Astrocyte (in vitro differentiated cells and primary cell): Measurements from ENCODE around the gene SLC39A5. TPM values are rescaled to one million over a fixed set of nuclear protein-coding genes. Genes with fewer than 3 reads are reported as not detected.

Source experiments
- DNase-seq: peaks from one replicate; pipeline ENCODE4 v3.0.0-alpha.2; 2010; ENCODE audit warnings: low read depth
- FAIRE-seq: peaks from 2 replicates; lab custom pipeline; 2011; peaks lifted over from hg19 to GRCh38; lab: Jason Lieb, UNC
- H2AFZ ChIP-seq: 2 replicates; pipeline ENCODE4 v1.6.0; 2012; ENCODE audit warnings: low read depth, low read length, inconsistent platforms
- H3K27ac ChIP-seq: 2 replicates; pipeline ENCODE4 v1.5.1; 2011; ENCODE audit warnings: low read depth, low read length, inconsistent platforms
- H3K27me3 ChIP-seq: 2 replicates; pipeline ENCODE4 v1.6.0; 2011; ENCODE audit warnings: low read length, inconsistent platforms; ENCODE audit not compliant: insufficient read depth
- H3K36me3 ChIP-seq: 2 replicates; pipeline ENCODE4 v1.5.1; 2011; ENCODE audit warnings: low read length, inconsistent platforms; ENCODE audit not compliant: insufficient read depth
- H3K4me1 ChIP-seq: 2 replicates; pipeline ENCODE4 v1.5.1; 2011; ENCODE audit warnings: low read length, inconsistent platforms; ENCODE audit not compliant: insufficient read depth
- H3K4me2 ChIP-seq: 2 replicates; pipeline ENCODE4 v1.6.0; 2012; ENCODE audit warnings: low read length, inconsistent platforms
- H3K4me3 ChIP-seq: 2 replicates; pipeline ENCODE4 v1.5.1; 2011; ENCODE audit warnings: low read depth, mild to moderate bottlenecking, low read length, inconsistent platforms; ENCODE audit not compliant: insufficient read depth
- H3K79me2 ChIP-seq: 2 replicates; pipeline ENCODE4 v1.6.0; 2012; ENCODE audit warnings: mild to moderate bottlenecking, low read length, inconsistent platforms; ENCODE audit not compliant: insufficient read depth
- H3K9ac ChIP-seq: 2 replicates; pipeline ENCODE4 v1.6.0; 2012; ENCODE audit warnings: mild to moderate bottlenecking, low read length, inconsistent platforms
- H3K9me3 ChIP-seq: 2 replicates; pipeline ENCODE4 v1.5.1; 2012; ENCODE audit warnings: low read depth, mild to moderate bottlenecking, low read length, inconsistent platforms; ENCODE audit not compliant: insufficient read depth
- H4K20me1 ChIP-seq: 2 replicates; pipeline ENCODE4 v1.6.0; 2012; ENCODE audit warnings: low read length, inconsistent platforms; ENCODE audit not compliant: insufficient read depth
- H3K27ac Mint-ChIP-seq: one replicate; pipeline ENCODE4 v1.8.0; 2021; ENCODE audit warnings: mild to moderate bottlenecking, mixed read lengths; ENCODE audit not compliant: unreplicated experiment
- H3K27me3 Mint-ChIP-seq: one replicate; pipeline ENCODE4 v1.8.0; 2021; ENCODE audit warnings: low read depth, mixed read lengths; ENCODE audit not compliant: unreplicated experiment
- H3K36me3 Mint-ChIP-seq: one replicate; pipeline ENCODE4 v1.8.0; 2021; ENCODE audit warnings: low read depth, mixed read lengths; ENCODE audit not compliant: unreplicated experiment
- H3K4me1 Mint-ChIP-seq: one replicate; pipeline ENCODE4 v1.8.0; 2021; ENCODE audit warnings: low read depth, mixed read lengths; ENCODE audit not compliant: unreplicated experiment
- H3K4me3 Mint-ChIP-seq: one replicate; pipeline ENCODE4 v1.8.0; 2021; ENCODE audit warnings: mild to moderate bottlenecking, moderate library complexity, mixed read lengths; ENCODE audit not compliant: unreplicated experiment
- H3K9me3 Mint-ChIP-seq: one replicate; pipeline ENCODE4 v1.8.0; 2021; ENCODE audit warnings: mild to moderate bottlenecking, mixed read lengths; ENCODE audit not compliant: unreplicated experiment
- EZH2 ChIP-seq: IDR thresholded peaks from 2 replicates; pipeline ENCODE4 v1.6.1; 2012; ENCODE audit warnings: mild to moderate bottlenecking, low read length, inconsistent platforms; ENCODE audit not compliant: insufficient read depth
- total RNA-seq: library from RNA; stranded (reverse); gene quantifications from 2 replicates; pipeline ENCODE4 v1.2.1, GENCODE V29; 2021
- TF ChIP-seq, protein P1 (sequence below): IDR thresholded peaks from 2 replicates; pipeline ENCODE4 v1.5.1; 2011; ENCODE audit warnings: low read depth, mild to moderate bottlenecking, inconsistent platforms, low read length, moderate library complexity; ENCODE audit not compliant: insufficient read depth

SLC39A5 gene
- total RNA-seq, 1 donor from 2014 or later, result 0.39 TPM

DNA sequence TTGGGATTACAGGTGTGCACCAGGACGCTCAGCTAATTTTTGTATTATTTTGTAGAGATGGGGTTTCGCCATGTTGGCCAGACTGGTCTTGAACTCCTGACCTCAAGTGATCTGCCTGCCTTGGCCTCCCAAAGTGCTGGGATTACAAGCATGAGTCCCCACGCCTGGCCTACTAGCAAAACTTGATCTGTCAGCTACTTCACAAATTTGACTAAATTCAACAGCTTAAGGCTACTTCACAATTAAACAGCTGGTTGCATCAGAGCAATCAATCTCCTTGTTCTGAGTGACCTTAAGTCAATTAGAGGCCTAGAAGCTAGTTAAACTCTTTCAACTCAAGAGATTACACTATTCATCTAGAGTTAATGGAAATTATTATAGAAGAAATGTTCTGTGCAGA, 49.1 kb downstream of the SLC39A5 start:
- Histone ChIP-seq H3K9me3 (no peaks in the 10 kb centered on the region), H3K27me3 (no peaks in the 10 kb centered on the region), H3K79me2 (no peaks in the 10 kb centered on the region), H3K27ac (no peak overlapping the region), H4K20me1 (peaks cover 4% of the 10 kb centered on the region), H3K4me2 (no peak overlapping the region), H3K36me3 (peaks cover 54% of the 10 kb centered on the region), H3K9ac (no peak overlapping the region), H3K4me1 (no peaks in the 10 kb centered on the region), H3K4me3 (no peak overlapping the region), H2AFZ (no peak overlapping the region)
- Mint-ChIP-seq H3K4me1 (no peaks in the 10 kb centered on the region), H3K27me3 (no peaks in the 10 kb centered on the region), H3K4me3 (no peak overlapping the region), H3K9me3 (no peaks in the 10 kb centered on the region), H3K36me3 (peaks cover 18% of the 10 kb centered on the region), H3K27ac (no peak overlapping the region)
- no peak for DNase-seq
- no peak for FAIRE-seq
- TF ChIP-seq, protein P1, sequence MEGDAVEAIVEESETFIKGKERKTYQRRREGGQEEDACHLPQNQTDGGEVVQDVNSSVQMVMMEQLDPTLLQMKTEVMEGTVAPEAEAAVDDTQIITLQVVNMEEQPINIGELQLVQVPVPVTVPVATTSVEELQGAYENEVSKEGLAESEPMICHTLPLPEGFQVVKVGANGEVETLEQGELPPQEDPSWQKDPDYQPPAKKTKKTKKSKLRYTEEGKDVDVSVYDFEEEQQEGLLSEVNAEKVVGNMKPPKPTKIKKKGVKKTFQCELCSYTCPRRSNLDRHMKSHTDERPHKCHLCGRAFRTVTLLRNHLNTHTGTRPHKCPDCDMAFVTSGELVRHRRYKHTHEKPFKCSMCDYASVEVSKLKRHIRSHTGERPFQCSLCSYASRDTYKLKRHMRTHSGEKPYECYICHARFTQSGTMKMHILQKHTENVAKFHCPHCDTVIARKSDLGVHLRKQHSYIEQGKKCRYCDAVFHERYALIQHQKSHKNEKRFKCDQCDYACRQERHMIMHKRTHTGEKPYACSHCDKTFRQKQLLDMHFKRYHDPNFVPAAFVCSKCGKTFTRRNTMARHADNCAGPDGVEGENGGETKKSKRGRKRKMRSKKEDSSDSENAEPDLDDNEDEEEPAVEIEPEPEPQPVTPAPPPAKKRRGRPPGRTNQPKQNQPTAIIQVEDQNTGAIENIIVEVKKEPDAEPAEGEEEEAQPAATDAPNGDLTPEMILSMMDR, result no peak
- TF ChIP-seq EZH2, result no peak

DNA sequence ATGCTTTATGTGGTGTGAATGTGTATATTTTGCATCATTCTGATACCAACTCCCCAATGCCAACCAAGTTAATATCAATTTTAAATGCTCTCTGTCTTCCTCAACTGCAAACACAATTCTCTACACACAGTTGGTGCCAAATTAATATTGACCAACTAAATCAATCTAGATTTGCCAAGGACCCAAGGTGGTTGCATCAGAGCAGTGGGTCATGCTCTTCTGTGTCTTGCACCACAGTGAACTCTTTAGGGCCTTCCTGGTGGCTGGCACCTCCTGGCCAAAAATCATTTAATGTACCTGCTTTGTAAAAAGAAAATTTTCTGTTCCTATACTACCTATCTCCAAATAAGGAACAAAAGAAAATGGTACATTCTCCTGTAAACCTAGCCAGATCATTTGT, 51.0 kb downstream of the SLC39A5 start:
- no peaks in the 10 kb centered on the region for H3K27me3 ChIP-seq
- H3K27ac Mint-ChIP-seq, result no peak overlapping the region
- H2AFZ ChIP-seq, result no peak overlapping the region
- no peak for DNase-seq
- H3K4me3 Mint-ChIP-seq, result peak overlapping the region; percentile 35
- no peak overlapping the region for H3K4me3 ChIP-seq
- peaks cover 22% of the 10 kb centered on the region for H3K36me3 Mint-ChIP-seq
- H3K9me3 Mint-ChIP-seq, result no peaks in the 10 kb centered on the region
- no peaks in the 10 kb centered on the region for H3K79me2 ChIP-seq
- H4K20me1 ChIP-seq, result peaks cover 4% of the 10 kb centered on the region
- no peaks in the 10 kb centered on the region for H3K9me3 ChIP-seq
- no peak overlapping the region for H3K9ac ChIP-seq
- H3K27me3 Mint-ChIP-seq, result no peaks in the 10 kb centered on the region
- H3K27ac ChIP-seq, result no peak overlapping the region
- no peaks in the 10 kb centered on the region for H3K4me1 Mint-ChIP-seq
- TF ChIP-seq, protein P1, result no peak
- no peak for TF ChIP-seq EZH2
- H3K4me2 ChIP-seq, result no peak overlapping the region
- H3K4me1 ChIP-seq, result no peaks in the 10 kb centered on the region
- no peak for FAIRE-seq
- peaks cover 46% of the 10 kb centered on the region for H3K36me3 ChIP-seq

DNA sequence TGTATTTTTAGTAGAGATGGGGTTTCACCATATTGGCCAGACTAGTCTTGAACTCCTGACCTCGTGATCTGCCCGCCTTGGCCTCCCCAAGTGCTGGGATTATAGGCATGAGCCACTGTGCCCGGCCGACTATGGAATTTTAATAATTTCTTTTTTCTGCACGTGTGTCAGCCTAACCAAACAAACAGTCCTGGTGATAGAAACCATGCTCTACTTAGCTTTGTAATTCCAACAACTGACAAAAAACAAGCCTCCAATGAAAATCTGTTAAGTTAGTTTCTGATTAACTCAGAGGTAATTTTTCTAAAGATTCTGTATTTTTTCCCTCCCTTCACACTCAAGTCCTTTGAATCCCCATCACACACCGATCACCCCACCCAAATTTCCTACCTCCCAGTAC, 52.2 kb downstream of the SLC39A5 start:
- Histone ChIP-seq H3K36me3 (peaks cover 45% of the 10 kb centered on the region), H3K27me3 (no peaks in the 10 kb centered on the region), H3K27ac (no peak overlapping the region), H3K9me3 (no peaks in the 10 kb centered on the region), H3K4me1 (no peaks in the 10 kb centered on the region), H3K9ac (no peak overlapping the region), H4K20me1 (peaks cover 12% of the 10 kb centered on the region), H3K79me2 (peaks cover 3% of the 10 kb centered on the region), H2AFZ (no peak overlapping the region), H3K4me2 (no peak overlapping the region), H3K4me3 (no peak overlapping the region)
- Mint-ChIP-seq H3K9me3 (no peaks in the 10 kb centered on the region), H3K36me3 (peaks cover 22% of the 10 kb centered on the region), H3K4me3 (no peak overlapping the region), H3K27me3 (no peaks in the 10 kb centered on the region), H3K27ac (peak overlapping the region; percentile 62), H3K4me1 (no peaks in the 10 kb centered on the region)
- FAIRE-seq (no peak), DNase-seq (no peak)
- no peak for TF ChIP-seq EZH2
